OCI-LY1 (cell line): Measurements from ENCODE around the gene BCCIP.

Experiments used
- H2AFZ ChIP-seq: fragments of 200-600 bp; sonication (generic), shearing (Covaris generic); 2 replicates; pipeline ENCODE4 v1.6.0; 2014; ENCODE audit warnings: antibody characterized with exemption, mild to moderate bottlenecking, low read length
- H3F3A ChIP-seq: fragments of 200-600 bp; sonication (generic), shearing (Covaris generic); 2 replicates; pipeline ENCODE4 v1.6.0; 2014; ENCODE audit warnings: mild to moderate bottlenecking, antibody characterized with exemption, low read length, moderate library complexity; ENCODE audit not compliant: insufficient read depth
- H3K27ac ChIP-seq: fragments of 200-600 bp; sonication (generic); 2 replicates; pipeline ENCODE4 v1.5.1; 2014; ENCODE audit warnings: low read length, mixed run types, mild to moderate bottlenecking, low read depth; ENCODE audit not compliant: poor library complexity, severe bottlenecking
- H3K27me3 ChIP-seq: fragments of 200-600 bp; sonication (generic); 2 replicates; pipeline ENCODE4 v1.6.0; 2014; ENCODE audit warnings: antibody characterized with exemption, mild to moderate bottlenecking, low read length, moderate library complexity; ENCODE audit not compliant: insufficient read depth
- H3K36me3 ChIP-seq: fragments of 200-600 bp; sonication (generic); 2 replicates; pipeline ENCODE4 v1.6.1; 2014; ENCODE audit warnings: mild to moderate bottlenecking, antibody characterized with exemption, low read length, moderate library complexity, mixed read lengths; ENCODE audit not compliant: insufficient read depth
- H3K4me1 ChIP-seq: fragments of 200-600 bp; sonication (generic); 2 replicates; pipeline ENCODE4 v1.5.1; 2014; ENCODE audit warnings: mild to moderate bottlenecking, low read length, moderate library complexity; ENCODE audit not compliant: insufficient read depth, severe bottlenecking
- H3K4me2 ChIP-seq: fragments of 200-600 bp; sonication (generic), shearing (Covaris generic); 2 replicates; pipeline ENCODE4 v1.6.1; 2014; ENCODE audit warnings: low read length
- H3K4me3 ChIP-seq: fragments of 200-600 bp; sonication (generic); 2 replicates; pipeline ENCODE4 v1.5.1; 2014; ENCODE audit warnings: low read length, low read depth, mild to moderate bottlenecking, mixed read lengths; ENCODE audit not compliant: poor library complexity, severe bottlenecking
- H3K79me2 ChIP-seq: fragments of 200-600 bp; shearing (Covaris generic); 2 replicates; pipeline ENCODE4 v1.6.1; 2016; ENCODE audit warnings: mixed run types, low read length, mixed read lengths; ENCODE audit not compliant: insufficient read depth
- H3K9ac ChIP-seq: fragments of 200-600 bp; sonication (generic), shearing (Covaris generic); 2 replicates; pipeline ENCODE4 v1.6.1; 2014; ENCODE audit warnings: mild to moderate bottlenecking, low read length, mixed read lengths
- H3K9me2 ChIP-seq: fragments of 200-600 bp; sonication (generic), shearing (Covaris generic); 2 replicates; pipeline ENCODE4 v1.6.1; 2014; ENCODE audit warnings: low read depth, mild to moderate bottlenecking, low read length, mixed read lengths
- H3K9me3 ChIP-seq: fragments of 200-600 bp; shearing (Covaris generic); 2 replicates; pipeline ENCODE4 v1.6.1; 2014; ENCODE audit warnings: low read length, mixed read lengths
- H4K20me1 ChIP-seq: fragments of 200-600 bp; sonication (generic), shearing (Covaris generic); 2 replicates; pipeline ENCODE4 v1.6.0; 2016; ENCODE audit warnings: mild to moderate bottlenecking, low read length; ENCODE audit not compliant: insufficient read depth
- EZH2 ChIP-seq: fragments of 200-600 bp; sonication (generic), shearing (Covaris generic); IDR thresholded peaks from 2 replicates; pipeline ENCODE4 v1.8.0; 2017; ENCODE audit warnings: borderline replicate concordance, mixed run types, mild to moderate bottlenecking, antibody characterized with exemption, low read length, moderate library complexity, mixed read lengths
- TF ChIP-seq, protein P1 (sequence below): fragments of 200-600 bp; sonication (generic), shearing (Covaris generic); IDR thresholded peaks from 2 replicates; pipeline ENCODE4 v1.5.1; 2017; ENCODE audit warnings: mild to moderate bottlenecking, antibody characterized with exemption, low read length, moderate library complexity, mixed read lengths

BCCIP gene

DNA sequence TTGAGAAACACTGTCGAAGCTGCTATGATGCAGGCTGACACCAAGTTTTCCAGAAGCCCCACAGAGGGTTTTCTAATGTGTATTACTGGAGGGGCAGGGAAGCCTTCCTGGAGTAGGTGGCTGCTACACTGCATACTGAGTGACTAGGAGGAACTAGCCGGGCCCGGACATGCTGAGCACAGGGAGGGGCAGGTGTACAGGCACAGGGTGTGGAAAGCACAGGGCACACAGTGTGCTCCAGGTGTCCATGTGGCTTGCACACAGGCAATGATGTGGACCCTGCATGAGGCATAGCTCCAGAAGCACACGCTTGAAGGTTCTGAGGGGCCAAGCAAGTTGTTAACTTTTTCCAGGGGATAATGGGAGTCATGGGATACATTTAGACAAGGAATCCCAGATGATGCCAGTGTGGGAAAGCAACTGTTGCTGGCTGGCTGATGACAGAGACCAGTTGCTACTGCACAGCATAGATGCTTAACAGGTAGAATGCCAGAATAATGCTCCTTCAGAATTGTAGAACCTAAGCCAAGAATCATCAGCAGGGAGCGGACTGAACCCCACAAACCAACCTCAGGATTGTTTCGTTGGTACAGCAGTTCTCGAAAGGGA is 43.2 kb downstream of the BCCIP start:
- Histone ChIP-seq H3K9ac (no peak overlapping the region), H3K79me2 (no peaks in the 10 kb centered on the region), H4K20me1 (no peaks in the 10 kb centered on the region), H3F3A (no peaks in the 10 kb centered on the region), H3K36me3 (no peaks in the 10 kb centered on the region), H2AFZ (no peak overlapping the region), H3K27ac (no peak overlapping the region), H3K4me3 (no peak overlapping the region), H3K4me2 (no peak overlapping the region), H3K27me3 (peaks cover 7% of the 10 kb centered on the region; the same call in 1 of the 2 replicates), H3K4me1 (no peaks in the 10 kb centered on the region), H3K9me3 (no peaks in the 10 kb centered on the region), H3K9me2 (no peaks in the 10 kb centered on the region)
- TF ChIP-seq EZH2, result no peak
- TF ChIP-seq, protein P1, sequence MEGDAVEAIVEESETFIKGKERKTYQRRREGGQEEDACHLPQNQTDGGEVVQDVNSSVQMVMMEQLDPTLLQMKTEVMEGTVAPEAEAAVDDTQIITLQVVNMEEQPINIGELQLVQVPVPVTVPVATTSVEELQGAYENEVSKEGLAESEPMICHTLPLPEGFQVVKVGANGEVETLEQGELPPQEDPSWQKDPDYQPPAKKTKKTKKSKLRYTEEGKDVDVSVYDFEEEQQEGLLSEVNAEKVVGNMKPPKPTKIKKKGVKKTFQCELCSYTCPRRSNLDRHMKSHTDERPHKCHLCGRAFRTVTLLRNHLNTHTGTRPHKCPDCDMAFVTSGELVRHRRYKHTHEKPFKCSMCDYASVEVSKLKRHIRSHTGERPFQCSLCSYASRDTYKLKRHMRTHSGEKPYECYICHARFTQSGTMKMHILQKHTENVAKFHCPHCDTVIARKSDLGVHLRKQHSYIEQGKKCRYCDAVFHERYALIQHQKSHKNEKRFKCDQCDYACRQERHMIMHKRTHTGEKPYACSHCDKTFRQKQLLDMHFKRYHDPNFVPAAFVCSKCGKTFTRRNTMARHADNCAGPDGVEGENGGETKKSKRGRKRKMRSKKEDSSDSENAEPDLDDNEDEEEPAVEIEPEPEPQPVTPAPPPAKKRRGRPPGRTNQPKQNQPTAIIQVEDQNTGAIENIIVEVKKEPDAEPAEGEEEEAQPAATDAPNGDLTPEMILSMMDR, result no peak

DNA sequence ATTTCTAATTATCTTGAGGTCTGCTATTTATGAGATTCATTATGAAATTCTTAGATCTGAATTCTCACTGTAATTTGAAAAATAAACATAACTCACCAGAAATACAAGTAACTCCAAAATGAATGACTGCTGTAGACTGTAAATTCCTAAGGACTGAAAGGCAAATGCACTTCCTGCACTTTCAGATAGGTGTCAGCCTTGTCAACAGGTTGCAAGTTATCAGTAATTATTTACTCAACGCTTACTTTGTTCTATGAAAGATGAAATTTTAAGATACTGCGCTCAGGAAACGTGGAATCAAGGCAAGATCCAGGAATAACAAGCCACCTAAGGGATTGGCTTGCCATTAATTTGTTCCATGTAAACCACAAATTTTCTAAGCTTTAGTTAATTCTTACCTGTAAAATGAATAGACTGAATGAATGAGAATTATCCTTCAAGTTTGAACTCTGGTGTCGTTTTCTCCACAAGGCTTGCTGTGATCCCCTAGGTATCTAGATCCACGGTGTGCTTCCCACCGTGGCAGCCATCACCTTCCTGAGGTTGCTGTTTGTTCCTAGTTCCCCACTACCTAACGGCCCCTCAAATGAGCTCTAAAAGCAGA is 45.1 kb downstream of the BCCIP start:
- Histone ChIP-seq H3K4me3 (no peak overlapping the region), H2AFZ (no peak overlapping the region), H3K27me3 (peaks cover 7% of the 10 kb centered on the region; the same call in 1 of the 2 replicates), H3K79me2 (no peaks in the 10 kb centered on the region), H3K4me2 (no peak overlapping the region), H3K4me1 (no peaks in the 10 kb centered on the region), H3K9me2 (no peaks in the 10 kb centered on the region), H3F3A (no peaks in the 10 kb centered on the region), H3K9me3 (no peaks in the 10 kb centered on the region), H4K20me1 (no peaks in the 10 kb centered on the region), H3K27ac (no peak overlapping the region), H3K9ac (no peak overlapping the region), H3K36me3 (no peaks in the 10 kb centered on the region)
- TF ChIP-seq EZH2, result no peak
- TF ChIP-seq, protein P1, result peak; percentile 75

DNA sequence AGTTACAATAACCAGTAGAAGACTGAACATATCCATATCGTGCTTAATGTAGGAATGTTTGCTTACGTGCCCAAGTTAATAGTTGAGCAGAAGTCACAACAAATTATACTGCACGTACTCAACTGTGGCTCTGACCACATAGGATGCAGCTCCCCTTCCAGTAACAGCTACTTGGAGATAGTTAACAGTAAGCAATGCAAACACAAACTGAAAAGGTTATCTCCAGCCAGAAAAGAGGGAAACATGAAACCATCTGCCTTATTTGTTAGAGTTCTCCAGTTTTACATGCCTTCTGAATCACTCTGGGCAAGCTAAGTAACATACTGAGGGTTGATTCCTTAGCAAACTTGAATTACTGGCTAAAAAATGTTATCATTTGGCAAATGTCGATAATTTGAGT is 48.0 kb downstream of the BCCIP start:
- H3K27me3 ChIP-seq, result peaks cover 3% of the 10 kb centered on the region; the same call in 1 of the 2 replicates
- H3K9me2 ChIP-seq, result no peaks in the 10 kb centered on the region
- TF ChIP-seq, protein P1, result no peak
- no peak for TF ChIP-seq EZH2
- H3K9ac ChIP-seq, result no peak overlapping the region
- H3K36me3 ChIP-seq, result no peaks in the 10 kb centered on the region
- peaks cover 3% of the 10 kb centered on the region; the same call in 1 of the 2 replicates for H3K9me3 ChIP-seq
- H4K20me1 ChIP-seq, result no peaks in the 10 kb centered on the region
- no peaks in the 10 kb centered on the region for H3F3A ChIP-seq
- no peaks in the 10 kb centered on the region for H3K79me2 ChIP-seq
- no peak overlapping the region for H3K4me2 ChIP-seq
- no peak overlapping the region for H3K4me3 ChIP-seq
- no peak overlapping the region for H2AFZ ChIP-seq
- no peaks in the 10 kb centered on the region for H3K4me1 ChIP-seq
- H3K27ac ChIP-seq, result no peak overlapping the region
